ENCODE data around the gene KRTAP6-3.

The KRTAP6-3 gene, protein sequence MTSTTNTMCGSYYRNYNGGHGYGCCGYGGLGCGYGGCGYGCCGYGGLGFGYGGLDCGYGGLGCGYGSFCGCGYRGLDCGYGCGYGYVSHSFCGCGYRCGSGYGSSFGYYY

DNA sequence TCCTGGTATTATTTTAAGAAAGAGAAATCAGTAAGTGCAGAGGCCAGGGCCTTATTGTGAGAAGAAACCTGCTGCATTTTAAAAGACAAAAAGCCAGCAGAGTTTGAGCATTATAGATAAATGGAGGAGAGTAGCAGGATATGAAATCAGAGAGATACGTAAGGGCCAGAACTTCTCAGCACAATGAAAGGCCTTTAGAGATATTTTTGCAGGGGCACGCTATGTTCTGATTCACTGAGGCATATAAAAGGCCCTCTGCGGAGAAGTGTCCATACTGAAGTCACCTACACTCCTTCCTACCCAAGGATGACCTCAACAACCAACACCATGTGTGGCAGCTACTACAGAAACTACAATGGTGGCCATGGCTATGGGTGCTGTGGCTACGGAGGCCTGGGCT, at the start of gene KRTAP6-3:
Gene KRTAP6-3 (plus strand): TSS at position 301 of the 400 bp plus-strand sequence. CDS start 6 bp downstream, at position 307.
- DNase-seq = no peak

DNA sequence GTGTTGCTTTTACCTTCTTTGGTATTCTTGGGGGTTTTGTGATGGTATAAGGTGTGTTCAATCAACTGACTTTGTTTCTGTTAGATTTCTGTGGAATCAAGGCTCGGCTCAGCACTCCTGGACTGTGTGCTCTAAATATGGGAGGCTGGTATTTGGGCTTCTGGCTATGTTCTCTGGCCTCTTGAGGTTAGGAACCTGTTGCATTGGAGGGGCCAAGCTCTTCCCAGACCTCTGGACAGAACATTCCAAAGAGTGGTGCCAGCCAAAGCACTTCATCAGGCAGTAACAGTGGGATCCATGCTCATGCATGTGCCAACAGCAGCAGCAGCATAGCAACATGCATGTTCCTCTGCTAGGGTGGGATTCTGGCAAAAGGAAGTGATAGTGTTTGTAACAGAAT, 39.5 kb upstream of the KRTAP6-3 start:
- DNase-seq = no peak

DNA sequence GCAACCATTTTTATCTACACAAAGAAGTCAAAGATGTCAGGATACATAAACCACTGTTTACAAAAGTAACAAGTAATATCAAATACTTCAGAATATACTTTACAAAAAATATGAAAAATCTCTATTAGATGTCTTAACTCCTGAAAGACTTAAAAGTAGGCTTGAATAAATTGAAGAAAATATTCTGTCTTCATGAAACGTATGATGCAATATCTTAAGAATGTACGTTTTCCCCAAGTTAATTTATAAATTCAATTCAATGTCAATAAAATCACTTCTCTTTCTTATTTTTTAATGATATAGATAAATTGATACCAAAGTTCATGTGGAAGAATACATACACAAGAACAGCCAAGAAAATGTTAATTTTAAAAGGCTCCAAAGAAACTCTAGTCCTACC, 37.1 kb upstream of the KRTAP6-3 start:
- no peak for DNase-seq

DNA sequence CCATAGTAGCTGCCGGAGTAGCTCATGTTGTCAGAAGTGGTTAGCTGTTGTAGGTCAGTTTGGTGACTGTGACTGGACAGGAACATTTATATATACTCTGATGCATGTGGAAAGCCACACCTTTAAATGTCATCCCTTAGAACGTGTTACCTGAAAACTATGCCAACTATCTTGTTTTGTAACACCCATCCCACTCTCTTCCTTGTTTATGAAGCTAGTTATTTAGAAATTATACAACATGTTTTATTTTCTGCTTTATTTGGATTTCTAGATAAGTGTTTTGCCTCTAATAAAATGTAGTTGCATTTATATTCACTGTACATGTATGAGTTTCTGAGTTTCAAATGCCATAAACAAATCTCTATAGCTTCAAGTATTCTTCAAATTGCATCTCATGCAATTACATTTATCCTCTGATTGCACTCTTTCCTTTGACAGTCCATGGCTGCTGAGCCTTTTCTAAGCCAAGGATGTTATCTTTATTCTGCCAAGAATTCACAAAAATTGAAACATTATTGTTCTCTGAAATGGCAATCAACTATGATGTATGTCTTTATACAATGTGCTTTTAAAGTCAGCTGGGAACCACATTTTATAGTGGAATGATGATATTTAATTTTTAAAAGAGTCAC, 30.9 kb upstream of the KRTAP6-3 start, which contains the start of gene KRTAP19-7:
Gene KRTAP19-7 (minus strand): TSS at position 51 of the 632 bp plus-strand sequence. CDS start 25 bp downstream, at position 26.
- DNase-seq = no peak

DNA sequence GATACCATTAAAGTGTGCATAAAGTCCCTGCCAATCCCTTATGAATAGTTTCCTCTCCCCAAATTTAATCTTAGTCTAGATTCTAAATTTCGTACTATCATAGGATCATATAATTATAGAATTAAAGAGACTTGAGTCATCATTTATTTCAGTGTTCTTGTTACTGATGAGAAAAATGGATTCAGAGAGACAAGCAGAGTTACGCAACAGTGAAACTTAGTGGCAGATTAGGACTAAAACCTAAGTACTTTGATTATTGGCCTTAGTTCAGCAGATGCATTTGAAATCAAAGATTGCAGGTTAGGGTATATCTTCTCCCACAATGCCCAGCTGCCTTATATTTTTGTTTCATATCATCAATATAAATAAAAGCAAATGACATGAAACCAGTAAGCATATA, 30.3 kb upstream of the KRTAP6-3 start:
- DNase-seq = no peak

DNA sequence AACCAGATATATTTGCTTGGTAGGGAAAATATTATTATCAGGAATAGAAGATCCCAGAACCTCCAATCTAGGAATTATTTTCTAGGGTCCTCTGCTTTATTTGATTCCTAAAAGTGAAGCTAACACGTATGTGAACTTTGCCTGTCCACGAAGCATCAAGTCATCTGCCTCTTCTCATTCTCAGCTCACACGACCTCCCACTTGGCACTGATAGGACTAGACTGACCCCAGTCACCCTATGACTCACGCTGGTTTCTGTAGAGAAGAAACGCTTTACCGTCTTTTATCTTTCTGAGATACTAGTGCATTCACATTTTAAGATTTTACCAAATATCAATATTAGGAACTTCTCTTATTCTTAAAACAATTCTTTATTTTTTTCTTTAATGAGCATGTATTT, 29.2 kb upstream of the KRTAP6-3 start:
- DNase-seq = no peak

DNA sequence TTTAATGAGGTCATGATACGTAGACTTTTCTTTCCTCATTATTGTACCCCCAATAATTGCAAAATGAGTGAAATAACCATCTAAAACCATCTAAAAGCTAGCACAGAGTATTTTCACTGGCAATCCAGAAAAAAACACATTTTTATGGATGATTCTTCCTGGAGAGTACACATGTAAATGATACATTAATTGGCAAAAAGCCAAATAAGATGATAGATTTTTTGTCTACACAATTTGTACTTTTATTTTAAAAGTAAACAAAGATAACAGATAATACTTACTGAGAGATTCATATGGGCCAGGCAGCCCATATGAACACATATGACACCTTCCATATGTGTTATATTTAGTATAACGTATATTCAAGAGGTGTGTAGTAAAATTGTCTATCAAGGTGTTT, 28.6 kb upstream of the KRTAP6-3 start:
- no peak for DNase-seq

DNA sequence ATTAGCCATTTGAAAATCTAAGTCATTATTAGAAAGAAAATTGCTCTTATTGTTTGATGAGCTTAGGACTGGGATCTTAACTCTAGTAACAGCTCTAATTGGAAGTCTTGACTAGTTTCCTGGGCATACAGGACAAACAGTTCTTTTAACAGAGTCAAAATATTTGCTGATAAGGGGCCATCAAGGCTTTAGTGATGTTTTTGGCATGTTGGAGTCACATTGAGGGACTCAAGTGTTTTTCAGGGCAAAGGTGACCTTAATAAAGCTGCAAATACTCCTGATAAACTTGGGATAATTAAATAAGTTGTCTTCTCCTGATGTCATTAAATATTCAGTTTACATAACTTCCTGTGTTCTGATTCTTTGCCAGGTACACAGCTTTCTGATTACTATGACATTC, 24.6 kb upstream of the KRTAP6-3 start:
- DNase-seq = no peak

DNA sequence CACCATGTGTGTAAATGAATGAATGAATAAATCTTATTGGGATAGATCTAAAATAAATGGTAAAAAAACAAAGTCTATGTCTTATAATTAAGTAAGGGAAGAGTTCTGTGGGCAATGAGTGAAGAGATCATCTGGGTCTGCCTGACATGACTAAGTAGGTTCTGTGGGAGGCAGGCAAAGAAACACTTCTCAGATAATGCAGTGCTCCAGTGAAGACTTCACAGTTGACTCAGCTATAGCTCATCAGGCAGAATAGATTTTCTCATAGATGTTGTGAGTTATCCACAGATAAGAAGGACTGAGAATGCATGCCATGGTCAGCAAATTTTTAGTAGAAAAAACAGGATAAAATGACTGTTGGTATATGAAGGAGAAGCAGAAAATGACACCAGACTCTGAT, 14.5 kb upstream of the KRTAP6-3 start:
- DNase-seq = no peak

DNA sequence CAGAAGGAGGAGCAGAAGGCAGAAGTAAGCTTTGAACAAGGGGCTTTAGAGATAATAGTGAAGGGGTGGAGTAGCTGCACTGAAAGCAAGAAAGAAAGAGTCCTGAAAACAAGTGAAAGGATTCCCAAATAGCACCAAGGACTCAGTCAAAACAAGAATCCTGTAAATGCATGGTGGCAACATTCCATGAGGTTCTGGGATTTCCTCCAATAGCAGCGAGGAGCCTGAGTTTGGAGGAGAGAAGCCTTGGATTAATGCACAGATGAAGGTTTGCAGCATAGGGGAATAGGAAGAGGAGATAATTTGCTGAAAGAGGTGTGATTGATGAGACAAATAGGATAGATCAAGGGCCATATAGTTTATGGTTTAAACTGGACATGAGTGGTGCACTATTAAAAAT, 12.9 kb upstream of the KRTAP6-3 start:
- no peak for DNase-seq

DNA sequence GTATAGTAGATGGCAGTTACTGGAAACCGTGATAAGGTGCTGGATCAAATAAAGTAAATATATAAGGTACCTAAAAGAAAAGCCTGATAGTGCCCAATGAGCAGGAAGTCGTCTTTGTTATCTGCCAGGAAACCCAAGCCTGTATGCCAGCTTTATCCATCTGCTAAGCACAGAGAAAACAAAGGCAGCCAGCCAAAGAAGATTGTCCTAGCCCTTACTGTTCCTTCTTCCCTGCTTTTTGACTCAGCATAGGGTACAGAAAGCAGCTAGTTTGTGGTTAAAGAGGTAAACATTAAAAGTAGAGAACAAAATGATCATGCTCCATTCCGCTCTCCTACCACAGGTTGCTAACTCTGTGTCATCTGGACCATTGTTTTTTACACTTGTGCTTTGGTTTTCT, 12.1 kb upstream of the KRTAP6-3 start:
- DNase-seq = no peak

DNA sequence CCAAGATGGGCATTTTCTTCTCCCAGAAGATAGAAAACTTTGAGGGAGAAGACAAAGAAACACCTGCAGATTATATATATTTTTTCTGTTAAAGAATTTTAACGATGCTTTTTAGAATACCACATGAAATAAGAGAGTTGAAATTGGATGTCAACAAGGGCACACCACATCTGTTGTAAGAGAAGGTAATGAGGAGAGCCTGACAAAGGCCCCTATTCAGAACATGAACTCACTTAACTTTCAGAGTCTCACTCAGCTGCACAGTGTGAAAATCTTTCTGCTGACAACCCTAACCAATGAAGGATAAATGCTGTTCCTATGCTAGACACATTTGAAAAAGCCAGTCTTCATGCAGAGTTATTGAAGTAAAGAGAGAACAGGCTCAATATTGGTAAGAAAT, 9.4 kb upstream of the KRTAP6-3 start:
- DNase-seq = no peak

DNA sequence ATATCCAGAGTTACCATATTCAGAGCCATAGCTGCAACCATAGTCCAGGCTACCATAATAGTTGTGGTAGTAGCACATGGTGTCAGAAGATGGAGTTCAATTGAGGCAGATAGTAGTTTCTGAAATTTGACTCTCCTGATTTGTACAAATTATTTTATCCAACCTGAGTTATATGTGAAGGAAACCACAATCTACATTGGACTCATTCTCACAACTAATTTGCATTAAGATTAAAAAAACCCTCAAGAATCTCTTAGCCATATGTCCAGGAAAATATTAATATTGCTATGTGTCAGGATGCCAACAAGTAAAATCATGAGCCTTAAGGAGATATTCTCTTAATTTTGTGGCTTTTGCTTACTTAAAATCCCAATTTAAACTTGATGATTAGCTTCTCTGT, 1.9 kb upstream of the KRTAP6-3 start, which contains the start of gene KRTAP22-2:
Gene KRTAP22-2 (minus strand): TSS at position 101 of the 400 bp plus-strand sequence.
- DNase-seq = no peak

DNA sequence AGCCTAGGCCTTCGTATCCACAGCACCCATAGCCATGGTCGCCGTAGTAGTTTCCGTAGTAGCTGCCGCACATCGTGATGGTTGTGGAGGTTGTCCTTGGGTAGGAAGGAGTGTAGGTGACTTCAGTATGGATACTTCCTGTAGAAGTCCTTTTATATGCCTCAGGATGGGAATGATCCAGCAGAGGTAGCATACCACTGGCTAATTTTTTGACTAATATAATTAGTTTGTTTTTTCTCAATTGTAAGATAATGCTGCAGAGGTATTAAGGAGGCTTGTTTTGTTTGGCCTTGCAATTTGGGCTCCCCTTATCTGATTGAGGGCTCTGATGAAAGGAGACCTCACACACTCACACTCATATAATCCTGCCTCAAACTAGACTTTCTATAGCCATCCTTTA, 6.6 kb downstream of the KRTAP6-3 start, which contains the start of gene KRTAP6-2:
Gene KRTAP6-2 (minus strand): TSS at position 101 of the 400 bp plus-strand sequence. CDS start 28 bp downstream, at position 73.
- no peak for DNase-seq

DNA sequence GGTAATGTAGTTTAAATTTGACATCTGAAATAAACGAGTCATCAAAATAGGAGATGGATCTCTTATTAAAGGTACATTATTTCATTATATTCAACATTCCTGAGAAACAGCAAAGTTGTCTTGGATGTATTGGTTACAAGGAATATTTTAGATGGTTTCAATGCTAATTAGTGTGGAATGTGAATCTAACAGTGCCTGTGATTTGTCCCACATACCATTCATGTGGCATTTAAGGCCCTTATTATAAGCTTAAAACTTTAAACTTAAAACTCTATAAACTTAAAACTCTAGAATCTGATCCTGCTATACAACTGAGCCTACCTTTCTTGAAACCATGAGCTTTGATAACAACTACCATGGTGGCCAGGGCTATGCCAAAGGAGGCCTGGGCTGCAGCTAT, 8.5 kb downstream of the KRTAP6-3 start, which contains the start of gene KRTAP22-1:
Gene KRTAP22-1 (plus strand): TSS at position 301 of the 400 bp plus-strand sequence.
- DNase-seq = no peak

DNA sequence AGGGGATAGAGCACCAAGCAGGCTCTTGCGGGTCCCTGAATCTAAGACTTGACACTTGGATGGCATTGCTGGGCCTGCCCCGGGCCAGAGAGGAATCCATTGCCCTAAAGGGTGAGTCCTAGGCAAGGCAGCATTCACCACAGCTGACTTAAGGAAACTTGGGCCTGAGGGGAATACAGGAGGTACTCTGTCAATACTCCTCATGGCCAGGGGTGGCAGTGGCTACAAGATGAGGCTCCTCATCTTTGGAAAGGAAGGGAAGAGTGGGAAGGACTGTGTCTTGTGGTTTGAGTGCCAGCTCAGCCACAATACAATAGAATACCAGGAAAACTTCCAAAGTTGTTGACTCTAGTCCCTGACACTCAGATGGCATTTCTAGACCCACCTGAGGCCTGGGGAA, 13.7 kb downstream of the KRTAP6-3 start:
- no peak for DNase-seq

DNA sequence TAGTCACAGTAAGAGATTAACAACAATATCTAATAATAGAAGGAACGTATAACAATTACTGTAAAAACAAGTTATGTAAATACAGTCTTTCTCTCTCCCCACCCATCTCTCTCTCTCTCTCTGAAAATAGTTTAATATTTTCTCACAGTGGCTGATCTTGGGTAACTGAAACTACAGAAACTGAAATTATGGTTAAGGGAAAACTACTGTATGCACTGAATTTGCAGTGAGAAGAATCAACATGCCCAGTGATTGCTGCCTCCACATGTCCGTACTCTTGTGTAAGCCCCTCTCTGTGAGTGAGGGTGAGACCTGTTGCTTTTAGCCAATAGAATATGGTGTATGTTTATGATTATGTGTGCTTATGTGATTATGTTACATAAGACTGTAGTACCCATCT, 19.9 kb downstream of the KRTAP6-3 start:
- no peak for DNase-seq

DNA sequence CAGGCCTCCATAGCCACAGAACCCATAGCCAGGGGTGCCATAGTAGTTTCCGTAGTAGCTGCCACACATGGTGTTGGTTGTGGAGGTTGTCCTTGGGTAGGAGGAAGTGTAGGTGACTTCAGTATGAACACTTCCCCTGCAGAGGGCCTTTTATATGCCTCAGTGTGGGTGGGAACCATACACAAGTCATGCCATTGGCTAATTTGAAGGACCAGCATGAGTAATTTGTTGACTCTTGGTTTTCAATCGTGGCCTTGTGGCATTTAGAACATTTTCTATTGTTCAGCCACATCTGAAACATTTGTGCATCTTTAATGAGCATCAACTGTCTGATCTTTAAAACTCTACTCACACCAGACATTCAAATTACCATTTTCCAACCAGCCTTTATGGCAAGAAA, 21.6 kb downstream of the KRTAP6-3 start, which contains the start of gene KRTAP6-1:
Gene KRTAP6-1 (minus strand): TSS at position 95 of the 400 bp plus-strand sequence. CDS start 26 bp downstream, at position 69.
- no peak for DNase-seq

DNA sequence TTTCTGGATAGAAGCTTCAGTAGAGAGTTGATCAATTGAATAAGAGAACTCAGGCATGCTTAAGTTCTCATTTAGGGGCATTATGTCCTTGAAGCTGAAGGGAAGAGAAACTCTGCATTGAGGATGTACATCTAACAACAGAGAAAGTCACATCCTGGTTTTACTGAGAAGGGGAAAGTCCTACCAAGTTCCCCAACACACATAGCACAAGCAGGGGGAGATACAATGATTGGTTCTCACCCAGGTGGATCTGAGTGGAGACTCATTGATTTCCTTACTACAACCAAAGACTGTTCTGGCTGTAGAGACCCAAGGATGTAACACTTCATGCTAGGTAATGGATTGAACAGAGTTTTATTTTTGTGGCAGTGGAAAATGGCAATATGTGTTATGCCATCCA, 23.0 kb downstream of the KRTAP6-3 start:
- no peak for DNase-seq

DNA sequence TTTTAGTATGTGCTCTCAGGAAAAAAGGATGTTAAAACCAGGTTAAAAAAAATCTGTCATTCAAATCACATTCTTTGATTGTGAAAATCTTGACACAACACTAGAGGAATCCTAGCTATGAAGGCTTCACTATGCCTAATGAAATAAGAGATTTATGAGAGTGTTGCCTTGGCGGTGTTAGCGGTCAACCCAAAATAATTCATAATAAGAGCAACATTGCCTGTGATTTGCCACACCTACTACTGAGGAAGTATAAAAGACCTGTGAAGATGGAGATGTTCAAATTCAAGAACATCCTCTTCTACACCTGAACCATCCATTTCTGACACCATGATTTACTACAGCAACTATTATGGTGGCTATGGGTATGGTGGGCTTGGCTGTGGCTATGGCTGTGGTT, 23.9 kb downstream of the KRTAP6-3 start, which contains the start of gene KRTAP20-1:
Gene KRTAP20-1 (plus strand): TSS at position 301 of the 400 bp plus-strand sequence. CDS start 30 bp downstream, at position 331.
- DNase-seq = no peak

DNA sequence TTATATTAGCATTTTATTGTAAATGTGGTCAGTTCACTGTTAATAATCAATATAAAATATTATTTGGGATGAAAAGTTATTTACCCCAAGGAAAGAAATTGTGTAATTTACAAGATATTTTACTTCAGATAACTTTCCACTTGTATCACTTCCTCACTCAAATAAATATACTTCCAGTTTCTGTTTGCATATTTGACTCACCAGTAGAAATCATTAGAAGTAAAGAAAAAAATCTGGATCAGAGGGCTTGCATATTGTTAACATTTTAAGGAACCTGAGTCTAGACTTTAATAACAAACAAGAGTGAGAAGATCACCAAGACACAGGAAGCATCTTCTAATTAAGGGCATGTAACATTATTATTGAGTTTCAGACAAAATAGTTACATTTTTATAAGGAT, 27.8 kb downstream of the KRTAP6-3 start:
- no peak for DNase-seq

DNA sequence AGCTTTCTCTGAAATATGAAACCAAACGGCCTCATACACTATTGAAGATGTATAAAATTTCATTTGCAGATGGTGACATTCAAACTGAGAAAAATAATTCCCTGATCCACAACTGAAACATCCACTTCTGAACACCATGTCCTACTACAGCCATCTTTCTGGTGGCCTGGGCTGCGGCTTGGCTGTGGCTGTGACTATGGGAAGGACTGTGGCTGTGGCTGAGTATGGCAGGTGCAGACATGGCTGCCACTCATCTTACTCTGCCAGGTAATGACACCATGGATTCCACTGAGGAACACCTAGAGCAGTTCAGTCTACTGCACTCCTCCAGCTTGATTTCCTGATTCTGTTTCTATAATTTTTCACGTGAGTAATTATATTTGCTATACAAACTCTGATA, 28.3 kb downstream of the KRTAP6-3 start, which contains the start of gene KRTAP20-4:
Gene KRTAP20-4 (plus strand): TSS at position 106 of the 400 bp plus-strand sequence.
- DNase-seq = no peak

DNA sequence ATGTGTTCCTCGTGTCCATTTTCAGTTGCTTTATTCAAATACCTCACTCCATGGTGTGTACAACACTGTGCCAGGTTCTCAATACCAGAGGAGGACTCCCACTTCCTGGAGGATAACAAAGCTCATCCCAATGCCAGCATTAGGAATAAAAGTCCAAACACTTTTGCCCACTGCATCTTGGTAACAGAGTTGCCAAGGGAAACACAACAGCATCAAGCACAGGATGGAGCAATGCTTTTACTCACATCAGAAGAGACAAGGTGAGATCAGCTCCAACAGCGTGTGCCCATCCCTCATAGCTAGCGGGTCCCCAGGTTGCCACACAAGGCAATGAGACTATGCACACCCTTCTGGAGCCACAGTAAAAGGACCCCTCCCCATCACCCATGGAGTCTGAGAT, 31.1 kb downstream of the KRTAP6-3 start:
- no peak for DNase-seq

DNA sequence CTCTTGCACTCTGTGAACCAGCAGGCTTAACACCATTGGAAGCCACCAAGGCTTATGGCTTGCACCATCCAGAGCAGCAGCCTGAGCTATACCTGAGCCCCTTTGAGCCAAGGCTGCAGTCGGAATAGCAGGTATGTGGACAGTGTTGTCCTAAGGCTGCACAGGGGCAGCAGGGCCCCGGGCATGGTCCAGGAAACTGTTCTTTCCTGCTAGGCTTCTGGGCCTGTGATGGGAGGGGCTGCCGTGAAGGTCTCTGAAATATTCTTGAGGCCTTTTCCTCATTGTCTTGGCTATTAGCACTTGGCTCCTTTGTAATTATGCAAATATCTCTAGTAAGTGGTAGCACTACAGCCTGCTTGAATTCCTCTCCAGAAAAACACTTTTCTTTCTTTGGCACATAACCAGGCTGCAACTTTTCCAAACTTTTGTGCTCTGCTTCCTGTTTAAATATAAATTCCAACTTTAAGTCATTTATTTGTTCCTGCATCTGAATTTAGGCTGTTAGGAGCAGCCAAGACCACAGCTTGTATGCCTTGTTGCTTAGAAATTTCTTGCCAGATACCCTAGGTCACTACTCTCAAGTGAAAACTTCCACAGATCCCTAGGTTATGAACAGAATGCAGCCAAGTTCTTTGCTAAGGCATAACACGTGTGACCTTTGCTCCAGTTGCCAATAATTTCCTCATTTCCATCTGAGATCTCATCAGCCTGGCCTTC, 33.4 kb downstream of the KRTAP6-3 start:
- DNase-seq = no peak
